Coronary artery (tissue), 2 donors: Measurements from ENCODE around the gene MICAL3.

Experiments
- DNase-seq: peaks from one replicate; pipeline ENCODE4 v3.0.0-alpha.2; 2017; ENCODE audit warnings: low spot score
- H3K27ac ChIP-seq, 2 donors: fragments of 200-600 bp; sonication (generic); one replicate each; pipeline ENCODE4 v1.5.1; 2016 to 2019
- H3K4me3 ChIP-seq: fragments of 200-600 bp; sonication (generic); 2 replicates; pipeline ENCODE4 v1.5.1; 2016; ENCODE audit warnings: mild to moderate bottlenecking, moderate library complexity
- TF ChIP-seq, protein P1 (sequence below): fragments of 200-600 bp; sonication (generic); IDR thresholded peaks from one replicate; pipeline ENCODE4 v1.5.1; 2019; ENCODE audit warnings: antibody characterized with exemption

Gene MICAL3

DNA sequence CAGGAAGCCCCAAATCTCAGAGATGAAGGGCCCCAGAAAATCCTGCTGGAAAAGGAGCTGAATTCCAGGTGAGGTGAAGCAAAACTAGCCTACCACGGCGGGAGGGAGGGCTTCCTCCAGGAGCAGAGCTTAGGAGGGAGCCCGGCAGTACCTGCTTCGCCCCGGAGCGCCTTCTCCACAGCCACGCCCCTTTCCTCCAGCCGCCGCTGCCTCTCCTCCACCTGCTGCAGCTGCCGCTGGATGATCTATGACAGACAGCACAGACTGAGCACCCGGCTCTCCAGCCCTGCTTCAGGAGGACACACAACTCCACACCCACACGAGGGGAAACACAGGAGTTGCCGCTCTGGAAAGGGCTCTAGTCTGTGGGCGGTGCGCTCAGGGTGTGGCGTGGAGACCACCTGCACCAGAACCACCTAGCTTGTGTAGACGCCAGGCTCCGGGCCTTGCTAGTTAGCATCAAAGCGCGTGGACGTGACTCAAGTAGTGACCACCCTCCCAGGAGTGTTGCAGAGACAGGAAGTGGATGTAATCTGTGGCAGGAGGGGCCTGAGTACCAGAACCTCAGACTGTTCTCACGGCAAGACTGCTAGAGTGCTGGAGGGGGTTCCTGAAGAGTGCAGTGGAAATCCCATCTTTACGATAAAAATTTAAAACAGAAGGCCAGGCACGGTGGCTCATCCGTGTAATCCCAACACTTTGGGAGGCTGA, 215.5 kb downstream of the MICAL3 start:
- Histone ChIP-seq H3K4me3 (no peak overlapping the region), H3K27ac (no peak overlapping the region)
- DNase-seq: no peak
- TF ChIP-seq, protein P1, sequence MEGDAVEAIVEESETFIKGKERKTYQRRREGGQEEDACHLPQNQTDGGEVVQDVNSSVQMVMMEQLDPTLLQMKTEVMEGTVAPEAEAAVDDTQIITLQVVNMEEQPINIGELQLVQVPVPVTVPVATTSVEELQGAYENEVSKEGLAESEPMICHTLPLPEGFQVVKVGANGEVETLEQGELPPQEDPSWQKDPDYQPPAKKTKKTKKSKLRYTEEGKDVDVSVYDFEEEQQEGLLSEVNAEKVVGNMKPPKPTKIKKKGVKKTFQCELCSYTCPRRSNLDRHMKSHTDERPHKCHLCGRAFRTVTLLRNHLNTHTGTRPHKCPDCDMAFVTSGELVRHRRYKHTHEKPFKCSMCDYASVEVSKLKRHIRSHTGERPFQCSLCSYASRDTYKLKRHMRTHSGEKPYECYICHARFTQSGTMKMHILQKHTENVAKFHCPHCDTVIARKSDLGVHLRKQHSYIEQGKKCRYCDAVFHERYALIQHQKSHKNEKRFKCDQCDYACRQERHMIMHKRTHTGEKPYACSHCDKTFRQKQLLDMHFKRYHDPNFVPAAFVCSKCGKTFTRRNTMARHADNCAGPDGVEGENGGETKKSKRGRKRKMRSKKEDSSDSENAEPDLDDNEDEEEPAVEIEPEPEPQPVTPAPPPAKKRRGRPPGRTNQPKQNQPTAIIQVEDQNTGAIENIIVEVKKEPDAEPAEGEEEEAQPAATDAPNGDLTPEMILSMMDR: no peak

DNA sequence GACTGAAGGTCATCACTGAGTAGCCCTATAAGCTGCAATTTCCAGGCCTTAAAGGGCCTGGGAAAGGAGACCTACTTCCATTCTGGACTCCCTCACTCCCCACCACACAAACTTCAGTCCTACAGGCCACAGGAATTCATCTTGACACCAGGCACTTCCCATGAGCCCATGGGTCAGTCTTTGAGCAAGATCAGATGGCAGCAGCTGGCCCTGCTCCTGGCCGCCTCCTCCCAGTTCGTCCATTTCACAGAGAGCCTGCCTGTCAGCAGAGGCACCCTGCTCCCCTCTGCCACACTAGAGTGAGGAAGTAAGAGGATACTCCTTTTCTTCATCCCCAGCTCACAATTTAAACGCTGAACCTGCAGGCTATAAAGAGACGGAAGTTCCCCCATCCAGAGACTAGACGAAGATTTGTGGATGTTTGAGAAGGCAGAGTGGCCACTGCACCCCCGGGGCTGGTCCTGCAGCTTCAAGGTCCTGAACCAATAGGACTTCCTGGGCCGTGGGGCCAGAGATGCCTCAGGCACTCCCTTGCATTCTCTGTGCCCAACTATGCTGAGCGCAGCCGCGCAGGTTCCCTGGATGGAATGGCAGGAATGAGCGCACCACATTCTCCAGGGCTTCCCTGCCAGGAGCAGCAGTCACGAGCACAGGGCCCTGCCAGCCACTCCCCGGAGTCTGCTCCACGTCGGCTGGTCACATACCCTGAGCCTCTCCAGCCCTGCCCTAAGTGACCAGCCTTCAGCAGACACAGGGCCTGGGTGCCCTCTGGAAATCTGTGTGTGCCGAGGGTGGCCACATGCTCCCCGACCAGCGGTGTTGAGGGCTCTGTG, 216.6 kb downstream of the MICAL3 start:
- TF ChIP-seq, protein P1: no peak
- H3K27ac ChIP-seq: no peak overlapping the region
- DNase-seq: no peak
- H3K4me3 ChIP-seq: no peak overlapping the region

DNA sequence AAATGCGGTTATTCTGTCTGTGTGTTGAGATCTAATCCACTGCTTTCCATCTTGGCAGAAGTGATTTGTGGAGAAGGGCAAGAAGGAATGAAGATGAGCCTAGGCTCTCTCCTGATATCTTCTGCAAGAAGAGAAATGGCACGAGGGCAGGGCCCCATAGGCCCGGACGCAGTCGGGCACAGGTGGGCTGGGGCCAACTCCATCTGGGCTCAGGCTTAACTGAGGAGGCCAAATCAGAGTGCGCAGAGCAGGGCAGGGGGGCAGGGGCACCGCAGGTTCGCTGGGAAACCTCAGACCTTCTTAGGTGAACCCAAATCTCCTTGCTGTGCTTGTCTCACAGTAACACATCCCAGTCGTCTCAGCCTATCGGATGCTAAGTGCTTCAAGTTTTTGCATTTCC, 217.3 kb downstream of the MICAL3 start:
- DNase-seq: no peak
- H3K4me3 ChIP-seq: no peak overlapping the region
- TF ChIP-seq, protein P1: no peak
- H3K27ac ChIP-seq: no peak overlapping the region

DNA sequence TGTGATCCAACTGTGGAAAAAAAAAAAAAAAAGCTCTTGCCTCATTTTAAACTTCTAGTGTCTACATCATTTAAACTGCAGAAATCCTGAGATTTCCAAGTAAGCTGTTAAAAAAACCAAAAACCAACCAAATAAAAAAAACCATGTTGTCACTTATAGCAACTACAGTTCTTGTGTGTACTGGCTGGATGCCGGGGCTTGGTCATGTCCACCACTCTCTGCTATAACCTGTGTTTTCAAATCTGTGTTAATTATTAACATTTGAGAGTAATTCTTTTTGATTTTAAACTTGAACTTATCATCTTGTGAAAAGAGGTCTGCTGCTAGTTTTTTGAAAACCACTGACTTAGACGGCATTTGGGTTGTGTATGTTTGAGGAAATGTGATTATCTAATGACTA, 217.9 kb downstream of the MICAL3 start:
- TF ChIP-seq, protein P1: no peak
- no peak for DNase-seq
- Histone ChIP-seq H3K4me3 (no peak overlapping the region), H3K27ac (no peak overlapping the region)

DNA sequence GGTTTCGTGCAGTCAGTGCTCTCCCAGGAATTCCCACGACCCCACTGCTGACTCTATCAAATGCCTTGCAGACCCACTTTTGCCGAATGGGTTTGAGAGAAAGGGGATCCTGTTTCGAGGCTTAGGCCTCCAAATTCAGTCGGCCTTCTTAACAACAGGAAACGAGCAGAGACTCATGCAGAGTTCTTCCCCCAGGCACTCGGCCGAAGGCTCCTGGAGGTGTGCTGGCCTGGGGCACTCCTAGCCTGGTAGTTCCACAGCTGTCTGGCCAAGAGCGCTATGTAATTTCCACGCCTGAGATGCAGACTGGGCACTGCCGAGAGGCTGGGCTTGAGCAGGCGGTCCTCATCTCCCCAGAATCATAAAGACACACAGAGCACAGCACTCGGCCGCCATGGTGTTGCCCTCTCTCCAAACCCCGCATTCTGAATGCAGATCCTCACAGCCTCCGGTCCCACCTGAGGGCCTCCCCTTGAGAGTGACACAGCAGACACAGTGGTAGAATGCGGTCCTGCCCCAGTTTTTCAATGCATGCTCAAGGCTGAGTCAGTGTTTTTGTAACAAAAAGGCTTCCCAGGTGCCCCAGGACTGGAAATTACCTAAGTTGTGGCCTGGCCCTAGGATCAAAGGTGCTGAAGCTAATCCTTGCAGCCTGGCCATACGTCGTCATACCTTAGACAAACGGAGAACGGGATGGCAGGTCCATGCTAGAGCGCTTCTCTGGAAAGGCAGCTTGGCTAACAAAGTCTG, 219.9 kb downstream of the MICAL3 start:
- TF ChIP-seq, protein P1: no peak
- H3K27ac ChIP-seq: no peak overlapping the region

DNA sequence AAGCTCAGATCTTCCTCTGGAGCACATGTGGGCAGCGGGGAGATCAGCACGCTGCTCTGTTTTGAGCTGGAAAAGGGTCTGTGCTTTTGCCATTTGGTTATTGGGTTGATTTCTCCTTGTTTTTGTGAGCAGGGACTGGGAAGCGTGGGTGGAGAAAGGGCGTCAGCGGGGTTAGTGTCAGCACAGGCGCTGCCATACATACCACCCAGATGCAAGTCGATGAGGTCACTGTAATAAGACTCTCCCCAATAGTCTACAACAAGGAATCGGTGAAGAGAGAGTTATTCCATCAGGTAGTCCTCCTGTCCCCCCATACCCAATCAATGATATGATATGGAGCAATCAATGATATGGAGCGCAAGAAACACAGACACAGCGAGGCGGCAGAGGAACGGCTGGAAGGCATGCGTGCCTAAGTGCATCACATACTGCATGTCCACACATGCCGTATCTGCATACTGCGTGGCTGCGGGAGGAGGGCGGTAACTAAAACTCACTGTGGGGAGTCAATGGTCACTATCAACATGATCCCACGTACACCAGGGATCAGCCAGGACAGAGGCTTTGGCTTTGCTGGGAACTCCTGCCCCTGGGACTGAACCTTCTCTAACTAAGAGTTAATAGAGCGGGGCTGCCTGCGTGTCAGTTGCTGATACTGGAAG, 220.6 kb downstream of the MICAL3 start:
- TF ChIP-seq, protein P1: no peak
- H3K27ac ChIP-seq: no peak overlapping the region
- no peak for DNase-seq
- no peak overlapping the region for H3K4me3 ChIP-seq

More for the DNA sequence above, 219.9 kb downstream of the MICAL3 start:
- no peak for DNase-seq
- no peak overlapping the region for H3K4me3 ChIP-seq
